Stimulated activated CD4-positive, alpha-beta T cell treated with anti-CD3 and anti-CD28 coated beads, Interleukin-1b, Interleukin-23, amount 100 ng/mL, for 4 hours (primary cell): ENCODE measurements around the gene SEMA4D.
"Not testable (repeated sequence)": the region's sequence is repeated elsewhere in the genome, so short reads cannot be mapped to it uniquely, and the experiment has no call there.

ENCODE experiments used
- DNase-seq, 2 donors: peaks; one replicate each; pipeline ENCODE4 v3.0.0-alpha.2; 2020; ENCODE audit warnings: low read depth in 2 of 2

The SEMA4D gene

GRCh38 chr9:89482901-89483361 lies 15.0 kb downstream of the SEMA4D start:
- DNase-seq, result no peak

- DNase-seq, result no peak
These were observed 15.7 kb downstream of the SEMA4D start for GRCh38 chr9:89482056-89482851.

DNA sequence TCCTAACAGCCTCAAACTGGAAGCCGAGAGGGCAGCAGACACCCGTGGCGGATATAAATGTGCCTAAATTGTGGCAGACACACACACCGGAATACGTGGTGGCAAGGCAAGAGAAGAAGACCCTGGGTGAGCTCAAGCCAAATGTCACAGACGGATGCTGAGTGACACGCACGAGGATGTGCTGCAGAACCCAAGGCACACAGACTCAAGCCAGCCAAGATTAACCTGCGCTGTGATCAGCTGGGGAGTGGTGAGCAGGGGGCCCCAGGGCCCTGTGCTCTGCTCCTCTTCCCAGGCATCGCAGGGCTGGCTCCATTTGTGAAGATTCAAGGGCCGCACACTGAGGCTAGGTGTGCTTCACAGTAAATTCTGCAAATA lies 16.4 kb downstream of the SEMA4D start:
- DNase-seq, result no peak

- DNase-seq, result no peak
These were observed 16.9 kb downstream of the SEMA4D start for GRCh38 chr9:89480825-89481537.

DNA sequence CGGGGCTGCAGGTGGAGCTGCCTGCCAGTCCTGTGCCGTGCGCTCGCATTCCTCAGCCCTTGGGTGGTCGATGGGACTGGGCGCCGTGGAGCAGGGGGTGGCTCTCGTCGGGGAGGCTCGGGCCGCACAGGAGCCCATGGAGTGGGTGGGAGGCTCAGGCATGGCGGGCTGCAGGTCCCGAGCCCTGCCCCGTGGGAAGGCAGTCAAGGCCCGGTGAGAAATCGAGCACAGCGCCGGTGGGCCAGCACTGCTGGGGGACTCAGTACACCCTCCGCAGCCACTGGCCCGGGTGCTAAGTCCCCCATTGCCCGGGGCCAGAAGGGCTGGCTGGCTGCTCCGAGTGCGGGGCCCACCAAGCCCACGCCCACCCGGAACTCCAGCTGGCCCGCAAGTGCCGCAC lies 17.5 kb downstream of the SEMA4D start:
- DNase-seq, result not testable (repeated sequence)

DNA sequence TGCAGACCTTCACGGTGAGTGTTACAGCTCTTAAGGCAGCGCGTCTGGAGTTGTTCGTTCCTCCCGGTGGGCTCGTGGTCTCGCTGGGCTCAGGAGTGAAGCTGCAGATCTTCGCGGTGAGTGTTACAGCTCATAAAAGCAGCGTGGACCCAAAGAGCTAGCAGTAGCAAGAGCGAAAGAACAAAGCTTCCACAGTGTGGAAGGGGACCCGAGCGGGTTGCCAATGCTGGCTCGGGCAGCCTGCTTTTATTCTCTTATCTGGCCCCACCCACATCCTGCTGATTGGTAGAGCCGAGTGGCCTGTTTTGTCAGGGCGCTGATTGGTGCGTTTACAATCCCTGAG lies 18.3 kb downstream of the SEMA4D start:
- DNase-seq, result peak in 1 of 2 donors; percentile 56

DNA sequence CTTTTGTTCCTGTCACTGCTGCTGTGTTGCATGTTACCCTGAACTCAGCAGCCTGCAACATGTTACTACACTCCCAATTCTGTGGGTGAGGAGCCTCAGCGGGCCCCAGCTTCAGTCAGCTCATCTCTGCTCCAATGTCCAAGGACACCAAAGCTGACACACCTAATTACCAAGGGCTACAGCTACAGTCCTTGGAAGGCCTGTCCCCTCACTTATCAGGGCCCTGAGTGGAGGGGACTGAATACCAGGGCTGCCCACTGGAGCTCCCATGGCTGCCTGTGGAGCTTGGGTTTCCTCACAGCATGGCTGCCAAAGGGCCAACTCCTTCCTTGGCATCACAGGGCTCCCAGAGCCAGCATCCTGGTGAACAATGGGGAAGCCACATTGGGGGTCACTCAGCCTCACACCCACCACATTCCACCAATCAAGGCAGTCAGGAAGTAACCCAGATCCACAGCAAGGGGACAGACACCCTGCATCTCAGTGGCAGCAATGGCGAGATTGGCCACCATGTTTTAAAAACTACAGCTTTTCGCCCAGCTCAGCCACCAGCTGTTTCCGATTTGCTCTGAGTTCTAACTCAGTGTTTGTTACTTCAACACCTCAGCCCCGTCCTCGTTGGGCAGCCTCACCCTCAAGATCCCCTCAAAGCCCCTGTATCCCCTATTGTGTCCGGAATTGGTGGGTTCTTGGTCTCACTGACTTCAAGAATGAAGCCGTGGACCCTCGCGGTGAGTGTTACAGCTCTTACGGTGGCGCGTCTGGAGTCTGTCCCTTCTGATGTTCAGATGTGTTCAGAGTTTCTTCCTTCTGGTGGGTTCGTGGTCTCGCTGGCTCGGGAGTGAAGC lies 18.9 kb downstream of the SEMA4D start:
- DNase-seq, result no peak

GRCh38 chr9:89477811-89478630 lies 19.9 kb downstream of the SEMA4D start:
- peak in 1 of 2 donors; percentile 62 for DNase-seq

DNA sequence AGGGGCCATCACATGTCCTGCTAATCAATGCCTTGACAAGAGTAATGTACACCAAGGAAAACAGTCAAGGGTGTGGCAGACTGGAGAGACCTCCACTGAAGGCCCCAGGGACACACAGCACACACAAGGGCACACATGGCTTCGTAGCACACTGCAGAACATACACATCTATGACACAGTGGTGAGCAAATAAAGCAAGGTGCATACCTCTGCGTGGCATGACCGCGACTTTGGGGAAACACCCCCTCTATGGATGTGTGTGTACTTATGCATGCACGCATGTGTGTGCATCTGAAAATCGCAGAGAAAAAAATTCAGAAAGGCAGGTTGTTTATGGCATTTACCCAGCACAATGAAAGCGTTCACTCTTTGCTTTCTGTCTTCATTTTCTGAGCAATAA lies 20.5 kb downstream of the SEMA4D start:
- DNase-seq, result no peak

DNA sequence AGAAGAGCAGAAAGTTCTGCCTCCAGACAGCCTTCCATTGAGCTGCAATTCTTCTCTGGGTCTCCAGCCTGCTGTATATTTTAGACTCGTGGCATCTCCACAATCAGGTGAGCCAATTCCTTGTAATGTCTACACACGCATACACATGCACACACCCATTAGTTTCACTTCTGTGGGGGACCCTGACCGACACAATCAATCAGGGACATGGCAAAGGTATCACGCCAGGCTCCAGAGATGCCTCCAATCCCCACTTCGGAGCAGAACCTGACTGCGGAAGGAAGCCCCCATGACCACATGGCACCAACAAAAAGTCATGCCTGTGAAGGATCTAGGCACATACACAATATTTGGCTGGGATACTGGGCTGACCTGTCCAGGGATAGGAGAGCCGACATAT lies 21.4 kb downstream of the SEMA4D start:
- no peak for DNase-seq

DNA sequence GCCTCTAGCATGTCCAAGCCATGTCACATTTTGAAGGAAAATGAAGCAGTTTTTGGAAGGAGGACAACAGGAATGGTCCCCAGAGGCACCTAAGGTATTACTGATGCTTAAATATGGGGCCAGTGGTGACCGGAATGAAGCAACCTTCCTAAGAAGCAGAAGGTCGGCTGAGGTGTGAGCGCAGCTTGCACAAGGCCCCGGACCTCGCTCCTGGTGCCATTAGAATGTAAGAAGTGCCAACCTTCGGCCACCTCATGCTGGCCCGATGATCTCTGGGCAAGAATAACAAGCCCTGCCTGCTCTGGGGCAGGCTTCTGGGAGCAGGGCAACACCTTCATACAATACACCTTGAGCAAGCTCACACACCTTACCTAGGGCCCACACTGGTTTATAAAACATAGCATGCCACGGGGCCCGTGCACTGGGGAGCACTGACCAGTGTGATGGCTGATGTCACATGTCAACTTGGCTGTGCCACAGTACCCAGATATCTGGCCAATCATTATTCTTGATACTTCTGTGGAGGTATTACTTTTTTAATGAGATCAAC lies 21.9 kb downstream of the SEMA4D start:
- DNase-seq, result no peak

GRCh38 chr9:89474939-89475338 lies 23.0 kb downstream of the SEMA4D start:
- DNase-seq, result no peak

GRCh38 chr9:89473762-89474469 lies 24.0 kb downstream of the SEMA4D start:
- no peak for DNase-seq

DNA sequence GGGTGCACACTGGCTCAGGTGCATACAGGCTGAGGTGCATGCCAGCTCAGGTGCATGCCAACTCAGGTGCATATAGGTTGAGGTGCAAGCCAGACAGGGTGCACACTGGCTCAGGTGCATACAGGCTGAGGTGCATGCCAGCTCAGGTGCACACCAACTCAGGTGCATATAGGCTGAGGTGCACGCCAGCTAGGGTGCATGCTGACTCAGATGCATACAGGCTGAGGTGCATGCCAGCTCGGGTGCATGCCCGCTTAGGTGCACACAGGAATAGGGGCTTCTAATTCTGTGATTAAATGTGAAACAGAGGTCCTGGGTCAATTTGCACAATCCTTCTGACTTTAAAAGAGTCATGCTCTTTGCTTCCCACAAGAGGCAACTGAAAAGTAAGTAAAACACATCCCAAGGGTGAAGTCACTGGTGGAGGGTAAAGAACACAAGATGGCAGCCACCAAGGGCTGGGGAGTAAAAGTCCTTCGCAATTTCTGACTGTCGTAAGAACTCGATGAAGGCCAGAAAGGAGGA lies 26.1 kb downstream of the SEMA4D start:
- DNase-seq, result not testable (repeated sequence)

- no peak for DNase-seq
These were observed 26.5 kb downstream of the SEMA4D start for GRCh38 chr9:89471390-89471789.

DNA sequence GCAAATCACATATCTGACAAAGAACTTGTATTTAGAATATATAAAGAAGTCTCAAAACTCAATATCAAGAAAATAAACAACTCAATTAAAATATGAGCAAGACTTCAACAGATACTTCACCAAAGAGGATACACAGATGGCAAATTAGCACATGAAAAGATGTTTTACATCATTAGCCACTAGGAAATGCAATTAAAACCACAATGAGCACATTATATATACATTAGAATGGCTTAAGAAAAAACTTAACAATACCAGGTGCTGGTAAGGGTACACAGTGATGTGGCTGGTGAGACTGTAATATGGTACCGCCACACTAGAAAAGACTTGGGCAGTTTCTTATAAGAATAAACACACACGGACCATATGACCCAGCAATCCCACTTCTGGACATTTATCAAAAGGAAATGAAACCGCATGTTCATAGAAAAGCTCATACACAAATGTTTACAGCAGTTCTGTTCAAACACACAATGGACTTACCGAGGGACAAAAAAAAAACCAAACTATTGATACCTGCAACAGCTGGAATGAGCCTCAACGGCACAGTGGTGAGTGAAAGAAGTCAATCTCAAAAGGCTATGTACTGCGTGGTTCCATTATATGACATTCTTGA lies 27.6 kb downstream of the SEMA4D start:
- DNase-seq, result no peak

- no peak for DNase-seq
These were observed 28.9 kb downstream of the SEMA4D start for GRCh38 chr9:89469003-89469402.

DNA sequence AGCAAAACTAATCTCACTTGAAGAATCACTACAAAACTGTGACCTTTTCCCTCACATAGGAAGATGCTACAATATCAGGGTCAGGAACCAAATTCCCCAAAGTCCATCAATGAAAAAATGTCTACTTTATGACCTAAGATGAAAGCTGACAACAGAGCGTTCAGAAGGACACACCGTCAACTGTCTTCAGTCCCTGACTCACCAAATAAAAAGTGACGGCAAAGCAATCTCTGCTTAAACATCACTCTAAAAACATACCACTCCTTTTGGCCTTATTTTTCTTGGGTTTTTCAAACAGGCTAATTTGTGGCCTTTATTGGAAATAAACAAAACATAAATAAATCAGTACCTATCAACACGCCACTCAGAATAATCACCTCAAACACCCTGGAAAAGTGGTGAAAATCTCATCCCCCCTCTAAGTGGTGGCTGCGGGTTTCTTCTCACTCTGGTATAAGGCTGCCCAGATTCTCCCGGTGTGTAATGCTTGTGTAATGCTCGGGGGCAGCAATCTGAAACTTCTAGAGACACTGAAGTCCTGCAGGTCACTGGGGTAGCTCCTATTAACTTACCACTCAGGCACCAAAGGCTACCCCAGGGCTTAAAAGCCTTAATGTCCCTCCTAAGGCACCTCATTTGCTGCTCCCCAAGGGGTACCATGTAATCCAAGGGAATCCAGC lies 29.5 kb downstream of the SEMA4D start:
- DNase-seq, result no peak

DNA sequence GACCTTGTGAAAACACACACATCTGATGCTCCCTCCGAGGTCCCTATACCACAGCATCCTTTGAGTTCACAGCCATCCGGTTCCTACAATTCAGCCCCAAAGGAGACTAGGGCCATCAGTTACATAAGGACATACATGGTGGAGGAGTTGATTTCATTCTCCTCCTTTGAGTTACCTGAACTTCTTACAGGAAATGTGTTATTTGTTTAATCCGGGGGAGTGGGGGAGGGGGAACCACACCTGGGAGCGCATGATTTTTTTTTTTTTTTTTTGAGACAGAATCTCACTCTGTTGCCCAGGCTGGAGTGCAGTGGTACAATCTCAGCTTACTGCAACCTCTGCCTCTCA lies 30.7 kb downstream of the SEMA4D start:
- DNase-seq, result no peak
